H9 (cell line): ENCODE measurements around the gene LIN9. TPM values are rescaled to one million over a fixed set of nuclear protein-coding genes. Genes with fewer than 3 reads are reported as not detected.

Experiments
- DNase-seq: peaks from one replicate; pipeline ENCODE4 v3.0.0-alpha.2; 2017
- H2AFZ ChIP-seq: one replicate; pipeline ENCODE4 v1.6.1; 2013; ENCODE audit warnings: mild to moderate bottlenecking, low read length, control low read depth, moderate library complexity
- H2AK5ac ChIP-seq: 2 replicates; pipeline ENCODE4 v1.6.1; 2013; ENCODE audit warnings: low read length, control low read depth, mixed read lengths; ENCODE audit not compliant: insufficient read length
- H2BK120ac ChIP-seq: one replicate; pipeline ENCODE4 v1.6.1; 2013; ENCODE audit warnings: low read depth, mild to moderate bottlenecking, low read length, control low read depth, inconsistent platforms; ENCODE audit not compliant: poor library complexity, severe bottlenecking
- H2BK12ac ChIP-seq: 2 replicates; pipeline ENCODE4 v1.6.1; 2013; ENCODE audit warnings: low read length, control low read depth, mixed read lengths, low read depth; ENCODE audit not compliant: insufficient read length
- H2BK15ac ChIP-seq: 2 replicates; pipeline ENCODE4 v1.6.1; 2013; ENCODE audit warnings: low read depth, low read length, control low read depth
- H2BK20ac ChIP-seq: one replicate; pipeline ENCODE4 v1.6.1; 2013; ENCODE audit warnings: low read depth, mild to moderate bottlenecking, low read length, control low read depth, inconsistent platforms; ENCODE audit not compliant: poor library complexity, severe bottlenecking
- H2BK5ac ChIP-seq: 2 replicates; pipeline ENCODE4 v1.6.1; 2013; ENCODE audit warnings: low read length, control low read depth, mixed read lengths; ENCODE audit not compliant: insufficient read length
- H3K14ac ChIP-seq: 2 replicates; pipeline ENCODE4 v1.6.1; 2013; ENCODE audit warnings: low read length, control low read depth; ENCODE audit not compliant: insufficient read depth
- H3K18ac ChIP-seq: 2 replicates; pipeline ENCODE4 v1.6.1; 2013; ENCODE audit warnings: low read depth, mild to moderate bottlenecking, mixed read lengths, low read length, control low read depth; ENCODE audit not compliant: insufficient read length
- H3K23ac ChIP-seq: 2 replicates; pipeline ENCODE4 v1.6.1; 2013; ENCODE audit warnings: low read length, control low read depth, mixed read lengths, low read depth; ENCODE audit not compliant: insufficient read length
- H3K23me2 ChIP-seq: 2 replicates; pipeline ENCODE4 v1.6.1; 2013; ENCODE audit warnings: low read depth, mild to moderate bottlenecking, mixed read lengths, low read length, control low read depth; ENCODE audit not compliant: insufficient read length, poor library complexity, severe bottlenecking
- H3K27ac ChIP-seq: 2 replicates; pipeline ENCODE4 v1.5.1; 2013; ENCODE audit warnings: low read length, control low read depth, mixed read lengths, low read depth; ENCODE audit not compliant: insufficient read length
- H3K27me3 ChIP-seq: 2 replicates; pipeline ENCODE4 v1.6.1; 2013; ENCODE audit warnings: low read length, control low read depth, inconsistent platforms; ENCODE audit not compliant: insufficient read depth
- H3K4ac ChIP-seq: 2 replicates; pipeline ENCODE4 v1.6.1; 2013; ENCODE audit warnings: low read depth, mild to moderate bottlenecking, control low read depth, inconsistent platforms, low read length, moderate library complexity
- H3K4me1 ChIP-seq: 2 replicates; pipeline ENCODE4 v1.6.1; 2013; ENCODE audit warnings: low read length, control low read depth, inconsistent platforms; ENCODE audit not compliant: insufficient read depth
- H3K4me2 ChIP-seq: 2 replicates; pipeline ENCODE4 v1.6.1; 2013; ENCODE audit warnings: low read length, control low read depth, mixed read lengths; ENCODE audit not compliant: insufficient read length, insufficient read depth
- H3K56ac ChIP-seq: 2 replicates; pipeline ENCODE4 v1.6.1; 2013; ENCODE audit warnings: low read depth, mild to moderate bottlenecking, mixed read lengths, low read length, control low read depth; ENCODE audit not compliant: insufficient read length
- H3K79me1 ChIP-seq: 2 replicates; pipeline ENCODE4 v1.6.1; 2013; ENCODE audit warnings: low read depth, mild to moderate bottlenecking, moderate library complexity, low read length, control low read depth, inconsistent platforms; ENCODE audit not compliant: insufficient read depth, poor library complexity, severe bottlenecking
- H3K79me2 ChIP-seq: 2 replicates; pipeline ENCODE4 v1.6.1; 2013; ENCODE audit warnings: low read length, control low read depth, inconsistent platforms; ENCODE audit not compliant: insufficient read depth
- H3K9ac ChIP-seq: 2 replicates; pipeline ENCODE4 v1.6.1; 2013; ENCODE audit warnings: low read length, control low read depth, mixed read lengths; ENCODE audit not compliant: insufficient read length; ENCODE audit errors: extremely low read depth
- H3K9me3 ChIP-seq: one replicate; pipeline ENCODE4 v1.6.1; 2013; ENCODE audit warnings: low read depth, low read length, inconsistent platforms; ENCODE audit not compliant: control insufficient read depth
- H3T11ph ChIP-seq: one replicate; pipeline ENCODE4 v1.6.1; 2013; ENCODE audit warnings: mild to moderate bottlenecking, low read length, control low read depth, inconsistent platforms
- H4K20me1 ChIP-seq: one replicate; pipeline ENCODE4 v1.6.1; 2013; ENCODE audit not compliant: control insufficient read depth, insufficient read length, insufficient read depth
- H4K5ac ChIP-seq: 2 replicates; pipeline ENCODE4 v1.6.1; 2013; ENCODE audit warnings: low read depth, mild to moderate bottlenecking, mixed read lengths, low read length, control low read depth; ENCODE audit not compliant: insufficient read length
- H4K8ac ChIP-seq: replicated peaks from 2 replicates; pipeline ENCODE4 v1.6.1; 2013; ENCODE audit warnings: low read length, control low read depth, mixed read lengths, low read depth; ENCODE audit not compliant: insufficient read length
- H4K91ac ChIP-seq: 2 replicates; pipeline ENCODE4 v1.6.1; 2013; ENCODE audit warnings: low read depth, mild to moderate bottlenecking, moderate library complexity, mixed read lengths, low read length, control low read depth; ENCODE audit not compliant: insufficient read length
- H3K27ac Mint-ChIP-seq, 3 experiments: 2 replicates in 2 of 3; 3 replicates in 1 of 3; pipeline ENCODE4 v1.8.0; 2020 to 2021; ENCODE audit warnings: mixed read lengths in 3 of 3, mild to moderate bottlenecking in 1 of 3, moderate library complexity in 1 of 3
- H3K27me3 Mint-ChIP-seq: 2 replicates; pipeline ENCODE4 v1.8.0; 2021; ENCODE audit warnings: low read depth, mild to moderate bottlenecking, moderate library complexity, mixed read lengths
- H3K36me3 Mint-ChIP-seq, 3 experiments: 2 replicates in 2 of 3; 3 replicates in 1 of 3; pipeline ENCODE4 v1.8.0; 2020 to 2021; ENCODE audit warnings: low read depth in 3 of 3, mixed read lengths in 3 of 3; ENCODE audit not compliant: insufficient read depth in 1 of 3
- H3K4me1 Mint-ChIP-seq, 2 experiments: 2 replicates each; pipeline ENCODE4 v1.8.0; 2020; ENCODE audit warnings: mixed read lengths in 2 of 2
- H3K4me3 Mint-ChIP-seq, 2 experiments: 2 replicates in 1 of 2; 3 replicates in 1 of 2; pipeline ENCODE4 v1.8.0; 2020 to 2021; ENCODE audit warnings: mild to moderate bottlenecking in 2 of 2, mixed read lengths in 2 of 2, moderate library complexity in 1 of 2
- H3K9me3 Mint-ChIP-seq, 2 experiments: 2 replicates in 1 of 2; 3 replicates in 1 of 2; pipeline ENCODE4 v1.8.0; 2020; ENCODE audit warnings: mild to moderate bottlenecking in 2 of 2, mixed read lengths in 2 of 2, moderate library complexity in 1 of 2
- CTCF ChIP-seq: fragments of 200-600 bp; sonication (generic); conservative IDR thresholded peaks from 3 replicates; pipeline ENCODE4 v1.8.0; 2021; ENCODE audit warnings: antibody characterized with exemption, mild to moderate bottlenecking
- WGBS: extraction: QIAGEN DNeasy Blood & Tissue Kit; methylation state at CpG from one replicate; pipeline ENCODE4 v1.1.7; 2013; ENCODE audit warnings: missing lambda C conversion rate, low lambda C conversion rate, mixed read lengths; ENCODE audit not compliant: insufficient read length; ENCODE audit errors: extremely low coverage; 5-methylcytosine and 5-hydroxymethylcytosine counted together
- total RNA-seq: library from RNA; stranded (reverse); gene quantifications from 2 replicates; pipeline ENCODE4 v1.2.1, GENCODE V29; 2021

The LIN9 gene
- total RNA-seq, 1 experiment from 2014 or later, result 9.5 TPM

- H2BK5ac ChIP-seq, result no peak overlapping the region
- H4K8ac ChIP-seq, result no peak overlapping the region
- peaks cover 3% of the 10 kb centered on the region for H3K23me2 ChIP-seq
- no peak overlapping the region for H3K18ac ChIP-seq
- peaks cover 14 to 18% of the 10 kb centered on the region in 2 experiments for H3K4me1 Mint-ChIP-seq
- peak overlapping the region; percentile 32 for H3K4me2 ChIP-seq
- no peak overlapping the region for H4K91ac ChIP-seq
- H3T11ph ChIP-seq, result no peak overlapping the region
- no peak overlapping the region for H3K23ac ChIP-seq
- H3K14ac ChIP-seq, result no peak overlapping the region
- H3K36me3 Mint-ChIP-seq, result peaks cover 0 to 5% (median 0%) of the 10 kb centered on the region in 3 experiments; a peak in 2 of 7 replicates
- H2AFZ ChIP-seq, result no peak overlapping the region
- no peak overlapping the region for H2BK120ac ChIP-seq
- H3K79me2 ChIP-seq, result no peaks in the 10 kb centered on the region
- H3K27ac ChIP-seq, result no peak overlapping the region
- no peak overlapping the region for H4K5ac ChIP-seq
- H3K56ac ChIP-seq, result no peak overlapping the region
- no peak overlapping the region for H2AK5ac ChIP-seq
- no peaks in the 10 kb centered on the region for H3K4me1 ChIP-seq
- H3K9ac ChIP-seq, result peak overlapping the region; percentile 4
- H3K9me3 Mint-ChIP-seq, result no peaks in the 10 kb centered on the region; a peak in 1 of 5 replicates
- peak; percentile 41; the same call in 2 of the 3 replicates for TF ChIP-seq CTCF
- H3K9me3 ChIP-seq, result no peaks in the 10 kb centered on the region
- H2BK12ac ChIP-seq, result no peak overlapping the region
- H4K20me1 ChIP-seq, result no peaks in the 10 kb centered on the region
- no peak overlapping the region for H3K27ac Mint-ChIP-seq
- H3K4ac ChIP-seq, result no peak overlapping the region
- H2BK15ac ChIP-seq, result no peak overlapping the region
- no peaks in the 10 kb centered on the region; the same call in 1 of the 2 replicates for H3K27me3 ChIP-seq
- H3K79me1 ChIP-seq, result no peaks in the 10 kb centered on the region
- peak overlapping the region; percentile 77 to 84 for H3K4me3 Mint-ChIP-seq
- DNase-seq, result peak; percentile 64
- H3K27me3 Mint-ChIP-seq, result peaks cover 31% of the 10 kb centered on the region
- WGBS, result no CpG with 5 or more reads among the region's 55 CpGs
- H2BK20ac ChIP-seq, result no peak overlapping the region
These were observed 85.1 kb downstream of the LIN9 start for GRCh38 chr1:226223786-226224244.
